NCI-H774 (cell line): ENCODE results near the gene SNX13.

Source experiments
- DNase-seq: peaks from one replicate; lab custom pipeline; 2025; lab: John Stamatoyannopoulos, UW

The SNX13 gene

GRCh38 chr7:17781491-17782215 lies 158.6 kb downstream of the SNX13 start:
- DNase-seq, result no peak

DNA sequence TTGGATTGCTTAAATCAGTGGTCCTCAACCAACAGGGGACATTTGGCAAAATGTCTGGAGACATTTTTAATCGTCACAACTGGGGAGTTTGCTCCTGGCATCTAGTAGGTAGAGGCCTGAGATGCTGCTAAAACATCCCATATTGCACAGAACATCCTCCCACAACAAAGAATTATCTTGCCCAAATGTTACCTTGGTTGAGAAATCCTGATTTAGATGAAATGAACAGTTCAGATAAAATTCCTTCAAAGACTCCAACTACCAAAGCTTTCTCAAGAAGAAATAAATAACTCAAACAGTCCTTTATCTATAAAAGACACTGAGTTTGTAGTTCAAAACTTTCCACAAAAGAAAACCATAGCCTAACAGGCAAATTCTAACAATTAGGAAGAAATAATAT lies 160.9 kb downstream of the SNX13 start:
- no peak for DNase-seq

DNA sequence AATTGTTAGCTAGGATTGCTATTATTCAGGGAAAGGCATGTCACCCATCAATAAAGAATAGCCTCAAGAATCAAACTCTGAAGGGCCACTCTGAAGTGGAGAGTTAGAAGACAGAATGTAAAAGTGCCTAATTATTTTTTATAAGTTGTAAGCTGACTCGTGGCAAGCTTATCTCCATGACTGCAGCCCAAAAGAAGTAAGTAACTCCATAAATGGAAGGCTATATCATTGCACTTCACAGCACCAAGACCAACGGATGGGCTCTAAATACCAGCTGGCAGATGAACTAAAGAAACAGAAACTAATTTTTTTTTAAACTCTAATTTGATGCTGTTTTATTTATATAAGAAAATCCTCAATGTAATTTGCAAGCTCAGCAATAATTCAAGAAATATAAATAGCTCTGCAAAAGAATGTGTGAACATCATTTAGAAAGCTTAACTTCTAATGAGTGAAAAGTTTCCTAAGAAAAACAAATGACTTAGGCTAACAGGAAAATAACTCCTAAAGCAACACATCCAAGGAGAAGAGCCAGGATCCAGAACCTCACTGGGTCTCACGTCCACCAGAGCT lies 165.5 kb downstream of the SNX13 start:
- no peak for DNase-seq

- no peak for DNase-seq
Observed at GRCh38 chr7:17774248-17774647, 166.0 kb downstream of the SNX13 start.

- DNase-seq, result no peak
Observed at GRCh38 chr7:17773289-17773626, 167.0 kb downstream of the SNX13 start.

- DNase-seq, result no peak
Observed at GRCh38 chr7:17772581-17773288, 167.6 kb downstream of the SNX13 start.

- DNase-seq, result no peak
Observed at GRCh38 chr7:17771901-17772408, 168.3 kb downstream of the SNX13 start.

DNA sequence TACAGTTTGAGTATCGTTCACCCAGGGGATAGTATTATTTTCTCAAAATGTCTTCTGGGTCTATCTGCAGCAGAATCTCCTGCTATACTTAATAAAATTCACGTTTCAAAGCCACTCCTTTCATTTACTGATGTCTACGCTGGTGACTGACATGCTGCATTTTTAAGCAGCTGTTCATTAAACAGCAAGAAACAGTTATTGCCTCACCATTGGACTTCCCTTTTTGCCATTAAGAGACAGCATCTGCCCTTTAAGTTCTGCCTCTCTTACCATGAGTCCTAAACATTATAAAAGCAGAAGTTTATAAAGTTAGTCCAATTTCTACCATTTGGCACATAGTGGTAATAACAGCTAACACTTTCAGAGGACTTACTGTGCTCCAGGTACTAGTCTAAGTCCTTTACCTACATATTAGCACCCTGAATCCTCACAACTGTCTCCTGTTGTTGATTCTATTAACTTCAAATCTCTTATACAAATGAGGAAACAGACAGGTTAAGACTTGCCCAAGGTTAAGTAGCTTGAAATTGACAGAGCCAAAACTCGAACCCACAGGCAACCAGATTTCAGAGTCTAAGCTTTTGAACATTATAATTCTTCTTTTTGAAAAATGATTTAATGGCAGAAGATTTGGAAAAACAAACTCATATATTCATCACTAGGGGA lies 169.5 kb downstream of the SNX13 start:
- DNase-seq, result no peak

- DNase-seq, result peak; percentile 67
Observed at GRCh38 chr7:17769918-17770317, 170.4 kb downstream of the SNX13 start.

- DNase-seq, result no peak
Observed at GRCh38 chr7:17758008-17758407, 182.3 kb downstream of the SNX13 start.

DNA sequence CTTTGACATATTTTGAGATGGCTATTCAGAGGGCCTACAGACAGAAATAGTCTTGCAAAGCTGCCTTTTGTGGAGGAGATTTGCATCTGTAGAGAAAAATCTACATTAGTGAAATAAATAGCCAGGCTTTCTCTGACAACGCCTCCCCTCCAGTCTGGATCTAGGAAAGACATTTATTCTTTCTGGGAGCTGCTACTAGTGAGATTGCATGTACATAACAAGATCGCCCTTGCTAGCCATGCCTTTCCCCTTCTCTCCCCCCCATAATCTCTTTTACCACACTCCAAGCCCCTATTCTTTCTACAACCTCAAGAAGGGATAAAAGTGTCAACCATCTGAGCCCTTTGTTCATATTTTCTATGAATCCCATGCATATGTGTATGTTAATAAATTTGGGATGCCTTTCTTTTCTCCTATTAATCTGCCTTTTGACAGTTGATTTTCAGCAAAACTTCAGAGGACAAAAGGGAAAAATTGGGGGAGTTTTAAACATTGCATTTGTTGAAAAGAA lies 194.2 kb downstream of the SNX13 start:
- DNase-seq, result no peak

- no peak for DNase-seq
Observed at GRCh38 chr7:17745610-17746009, 194.7 kb downstream of the SNX13 start.

DNA sequence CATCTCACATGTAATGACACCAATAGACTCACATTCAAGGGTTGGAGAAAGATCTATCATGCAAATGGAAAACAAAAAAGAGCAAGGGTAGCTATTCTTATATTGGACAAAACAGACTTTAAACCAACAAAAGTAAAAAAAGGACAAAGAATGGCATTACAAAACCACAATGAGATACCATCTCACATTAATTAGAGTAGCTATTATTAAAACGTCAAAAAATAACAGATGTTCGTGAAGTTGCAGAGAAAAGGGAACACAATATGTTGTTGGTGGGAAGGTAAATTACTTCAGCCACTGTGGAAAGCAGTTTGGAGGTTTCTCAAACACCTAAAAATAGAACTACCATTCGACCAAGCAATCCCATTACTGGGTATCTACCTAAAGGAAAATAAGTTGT lies 197.0 kb downstream of the SNX13 start:
- no peak for DNase-seq

DNA sequence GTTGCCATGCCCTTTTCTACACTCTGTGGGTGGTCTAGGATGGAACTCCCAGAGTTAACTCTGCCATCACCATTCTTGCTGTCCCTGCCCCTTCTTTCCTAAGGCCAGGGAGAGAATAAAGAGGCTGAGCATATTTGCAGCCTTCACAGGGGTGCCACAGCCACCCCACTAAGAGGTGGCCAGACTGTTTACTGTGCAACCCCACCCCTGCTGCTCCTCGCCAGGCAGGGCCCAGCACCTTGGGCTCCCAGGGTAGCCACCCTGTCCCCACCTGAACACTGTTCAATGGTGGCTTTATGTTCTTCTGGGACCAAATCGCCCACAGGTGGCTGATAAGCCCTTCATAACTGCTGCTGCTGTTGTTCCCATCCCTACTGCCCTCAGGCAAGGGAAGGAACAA lies 198.9 kb downstream of the SNX13 start:
- DNase-seq, result no peak
